Neural cell (in vitro differentiated cells): Measurements from ENCODE around the gene C5orf24. TPM values are rescaled to one million over a fixed set of nuclear protein-coding genes. Genes with fewer than 3 reads are reported as not detected.

Experiments used
- H2AFZ ChIP-seq: fragments of 200-600, 300-800 bp; sonication (generic), shearing (Covaris generic); 2 replicates; pipeline ENCODE4 v1.6.0; 2014; ENCODE audit warnings: low read depth, mild to moderate bottlenecking, antibody characterized with exemption, low read length, moderate library complexity
- H3F3A ChIP-seq: fragments of 200-600 bp; shearing (Covaris generic); 2 replicates; pipeline ENCODE4 v1.6.1; 2016; ENCODE audit warnings: mild to moderate bottlenecking, moderate library complexity, mixed read lengths, antibody characterized with exemption, low read length; ENCODE audit not compliant: insufficient read depth, poor library complexity, severe bottlenecking
- H3K27ac ChIP-seq: fragments of 200-600, 300-800 bp; sonication (generic), shearing (Covaris generic); 2 replicates; pipeline ENCODE4 v1.5.1; 2014; ENCODE audit warnings: mild to moderate bottlenecking, low read length, moderate library complexity
- H3K27me3 ChIP-seq: fragments of 300-800, 200-600 bp; sonication (generic), shearing (Covaris generic); 2 replicates; pipeline ENCODE4 v1.6.0; 2014; ENCODE audit warnings: mild to moderate bottlenecking, low read depth, low read length, moderate library complexity; ENCODE audit not compliant: insufficient read depth
- H3K36me3 ChIP-seq: fragments of 300-800, 200-600 bp; sonication (generic), shearing (Covaris generic); 2 replicates; pipeline ENCODE4 v1.5.1; 2014; ENCODE audit warnings: mild to moderate bottlenecking, antibody characterized with exemption, low read length, moderate library complexity; ENCODE audit not compliant: insufficient read depth
- H3K4me2 ChIP-seq: fragments of 300-800, 200-600 bp; sonication (generic), shearing (Covaris generic); 2 replicates; pipeline ENCODE4 v1.6.0; 2014; ENCODE audit warnings: mild to moderate bottlenecking, low read length
- H3K4me3 ChIP-seq: fragments of 300-800, 200-600 bp; sonication (generic), shearing (Covaris generic); 2 replicates; pipeline ENCODE4 v1.5.1; 2014; ENCODE audit warnings: mild to moderate bottlenecking, low read length, moderate library complexity
- H3K79me2 ChIP-seq: fragments of 200-600 bp; shearing (Covaris generic); replicated peaks from 2 replicates; pipeline ENCODE4 v1.6.0; 2014; ENCODE audit warnings: mild to moderate bottlenecking, low read length, moderate library complexity; ENCODE audit not compliant: insufficient read depth
- H3K9ac ChIP-seq: fragments of 300-800, 200-600 bp; sonication (generic), shearing (Covaris generic); 2 replicates; pipeline ENCODE4 v1.6.1; 2016; ENCODE audit warnings: mild to moderate bottlenecking, low read length, mixed read lengths
- H3K9me2 ChIP-seq: fragments of 200-600 bp; shearing (Covaris generic); 2 replicates; pipeline ENCODE4 v1.6.1; 2016; ENCODE audit warnings: mild to moderate bottlenecking, low read length, mixed read lengths; ENCODE audit not compliant: insufficient read depth
- H3K9me3 ChIP-seq: fragments of 200-600, 300-800 bp; sonication (generic), shearing (Covaris generic); 2 replicates; pipeline ENCODE4 v1.6.1; 2016; ENCODE audit warnings: mild to moderate bottlenecking, mixed run types, low read length, moderate library complexity, mixed read lengths
- H4K20me1 ChIP-seq: fragments of 200-600 bp; shearing (Covaris generic); 2 replicates; pipeline ENCODE4 v1.6.1; 2016; ENCODE audit warnings: mild to moderate bottlenecking, mixed run types; ENCODE audit not compliant: insufficient read depth
- EP300 ChIP-seq: fragments of 450-650 bp; conservative IDR thresholded peaks from 2 replicates; pipeline ENCODE4 v1.6.1; 2014; ENCODE audit warnings: antibody characterized with exemption, mild to moderate bottlenecking, moderate library complexity; ENCODE audit not compliant: poor library complexity, severe bottlenecking
- EZH2 ChIP-seq: fragments of 200-600, 300-800 bp; shearing (Covaris generic), sonication (generic); IDR thresholded peaks from 2 replicates; pipeline ENCODE4 v1.6.1; 2014; ENCODE audit warnings: antibody characterized with exemption, low read length, borderline replicate concordance, mild to moderate bottlenecking; ENCODE audit not compliant: insufficient read depth, poor library complexity, severe bottlenecking
- MXI1 ChIP-seq: fragments of 450-650 bp; conservative IDR thresholded peaks from 2 replicates; pipeline ENCODE4 v1.6.1; 2014; ENCODE audit warnings: antibody characterized with exemption, mild to moderate bottlenecking; ENCODE audit not compliant: poor library complexity, severe bottlenecking
- POLR2AphosphoS5 ChIP-seq: IDR thresholded peaks from 2 replicates; pipeline ENCODE4 v1.6.1; 2012
- RAD21 ChIP-seq: fragments of 450-650 bp; conservative IDR thresholded peaks from 2 replicates; pipeline ENCODE4 v1.6.1; 2014; ENCODE audit warnings: antibody characterized with exemption, mild to moderate bottlenecking, moderate library complexity
- SMC3 ChIP-seq: fragments of 450-650 bp; conservative IDR thresholded peaks from 2 replicates; pipeline ENCODE4 v1.6.1; 2014; ENCODE audit warnings: antibody characterized with exemption, mild to moderate bottlenecking, moderate library complexity; ENCODE audit not compliant: poor library complexity
- TAF1 ChIP-seq: IDR thresholded peaks from 2 replicates; pipeline ENCODE4 v1.6.1; 2012; ENCODE audit warnings: low read depth
- polyA plus RNA-seq: library from polyadenylated mRNA; depleted of rRNA; stranded (reverse); fragments of >200 nt; gene quantifications from 2 replicates; pipeline ENCODE4 v1.2.3, GENCODE V29; 2014
- TF ChIP-seq, protein P1 (sequence below): fragments of 450-650 bp; IDR thresholded peaks from 2 replicates; pipeline ENCODE4 v1.5.1; 2014; ENCODE audit warnings: antibody characterized with exemption, mild to moderate bottlenecking, moderate library complexity; ENCODE audit not compliant: poor library complexity, severe bottlenecking
- TF ChIP-seq, protein P2 (sequence below): IDR thresholded peaks from 2 replicates; pipeline ENCODE4 v1.6.1; 2012; ENCODE audit warnings: borderline replicate concordance

C5orf24 gene
- polyA plus RNA-seq, 1 donor from 2014 or later, result 71.7 TPM

DNA sequence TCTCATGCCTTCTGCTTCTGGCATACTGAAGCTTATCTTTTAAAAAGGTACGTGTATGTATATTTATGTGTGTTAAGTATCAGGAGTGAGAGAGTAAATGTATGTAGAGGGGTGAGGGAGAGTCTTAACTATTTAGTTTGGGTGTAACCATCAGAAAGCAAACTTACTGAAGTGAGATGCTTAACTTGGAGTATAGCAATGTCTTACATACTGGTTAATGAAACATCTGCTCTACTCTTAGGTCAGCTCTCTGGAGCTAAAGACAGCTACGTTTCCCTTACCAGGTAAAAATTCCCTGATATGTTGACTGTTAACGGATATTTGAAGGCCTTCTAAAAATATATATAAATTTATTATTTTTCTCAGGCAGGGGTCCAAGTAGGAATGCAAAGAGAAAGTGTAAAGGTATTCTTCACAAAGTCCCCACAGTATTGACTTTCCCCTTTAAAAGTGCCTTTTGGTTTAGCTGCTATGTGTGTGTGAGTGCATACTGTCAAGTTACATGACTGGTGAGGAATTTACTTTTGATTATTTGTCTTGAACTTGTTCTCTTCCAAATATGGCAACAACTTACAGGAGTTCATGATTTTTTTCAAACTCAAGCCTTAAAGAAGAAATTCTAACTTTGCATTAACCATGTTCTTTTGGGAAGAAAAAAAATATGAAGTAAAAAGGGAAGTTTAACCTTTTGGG is 12.3 kb upstream of the C5orf24 start:
- Histone ChIP-seq H3K9me3 (no peaks in the 10 kb centered on the region), H3K4me3 (no peak overlapping the region), H3K79me2 (no peaks in the 10 kb centered on the region), H4K20me1 (no peaks in the 10 kb centered on the region), H2AFZ (no peak overlapping the region), H3K9ac (no peak overlapping the region), H3K27ac (no peak overlapping the region), H3K9me2 (no peaks in the 10 kb centered on the region), H3F3A (no peaks in the 10 kb centered on the region), H3K27me3 (no peaks in the 10 kb centered on the region), H3K36me3 (no peaks in the 10 kb centered on the region), H3K4me2 (no peak overlapping the region)
- TF ChIP-seq RAD21 (no peak), MXI1 (no peak), SMC3 (no peak), EP300 (no peak), EZH2 (no peak), POLR2AphosphoS5 (no peak), TAF1 (no peak)
- TF ChIP-seq, protein P1, sequence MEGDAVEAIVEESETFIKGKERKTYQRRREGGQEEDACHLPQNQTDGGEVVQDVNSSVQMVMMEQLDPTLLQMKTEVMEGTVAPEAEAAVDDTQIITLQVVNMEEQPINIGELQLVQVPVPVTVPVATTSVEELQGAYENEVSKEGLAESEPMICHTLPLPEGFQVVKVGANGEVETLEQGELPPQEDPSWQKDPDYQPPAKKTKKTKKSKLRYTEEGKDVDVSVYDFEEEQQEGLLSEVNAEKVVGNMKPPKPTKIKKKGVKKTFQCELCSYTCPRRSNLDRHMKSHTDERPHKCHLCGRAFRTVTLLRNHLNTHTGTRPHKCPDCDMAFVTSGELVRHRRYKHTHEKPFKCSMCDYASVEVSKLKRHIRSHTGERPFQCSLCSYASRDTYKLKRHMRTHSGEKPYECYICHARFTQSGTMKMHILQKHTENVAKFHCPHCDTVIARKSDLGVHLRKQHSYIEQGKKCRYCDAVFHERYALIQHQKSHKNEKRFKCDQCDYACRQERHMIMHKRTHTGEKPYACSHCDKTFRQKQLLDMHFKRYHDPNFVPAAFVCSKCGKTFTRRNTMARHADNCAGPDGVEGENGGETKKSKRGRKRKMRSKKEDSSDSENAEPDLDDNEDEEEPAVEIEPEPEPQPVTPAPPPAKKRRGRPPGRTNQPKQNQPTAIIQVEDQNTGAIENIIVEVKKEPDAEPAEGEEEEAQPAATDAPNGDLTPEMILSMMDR, result no peak
- TF ChIP-seq, protein P2, sequence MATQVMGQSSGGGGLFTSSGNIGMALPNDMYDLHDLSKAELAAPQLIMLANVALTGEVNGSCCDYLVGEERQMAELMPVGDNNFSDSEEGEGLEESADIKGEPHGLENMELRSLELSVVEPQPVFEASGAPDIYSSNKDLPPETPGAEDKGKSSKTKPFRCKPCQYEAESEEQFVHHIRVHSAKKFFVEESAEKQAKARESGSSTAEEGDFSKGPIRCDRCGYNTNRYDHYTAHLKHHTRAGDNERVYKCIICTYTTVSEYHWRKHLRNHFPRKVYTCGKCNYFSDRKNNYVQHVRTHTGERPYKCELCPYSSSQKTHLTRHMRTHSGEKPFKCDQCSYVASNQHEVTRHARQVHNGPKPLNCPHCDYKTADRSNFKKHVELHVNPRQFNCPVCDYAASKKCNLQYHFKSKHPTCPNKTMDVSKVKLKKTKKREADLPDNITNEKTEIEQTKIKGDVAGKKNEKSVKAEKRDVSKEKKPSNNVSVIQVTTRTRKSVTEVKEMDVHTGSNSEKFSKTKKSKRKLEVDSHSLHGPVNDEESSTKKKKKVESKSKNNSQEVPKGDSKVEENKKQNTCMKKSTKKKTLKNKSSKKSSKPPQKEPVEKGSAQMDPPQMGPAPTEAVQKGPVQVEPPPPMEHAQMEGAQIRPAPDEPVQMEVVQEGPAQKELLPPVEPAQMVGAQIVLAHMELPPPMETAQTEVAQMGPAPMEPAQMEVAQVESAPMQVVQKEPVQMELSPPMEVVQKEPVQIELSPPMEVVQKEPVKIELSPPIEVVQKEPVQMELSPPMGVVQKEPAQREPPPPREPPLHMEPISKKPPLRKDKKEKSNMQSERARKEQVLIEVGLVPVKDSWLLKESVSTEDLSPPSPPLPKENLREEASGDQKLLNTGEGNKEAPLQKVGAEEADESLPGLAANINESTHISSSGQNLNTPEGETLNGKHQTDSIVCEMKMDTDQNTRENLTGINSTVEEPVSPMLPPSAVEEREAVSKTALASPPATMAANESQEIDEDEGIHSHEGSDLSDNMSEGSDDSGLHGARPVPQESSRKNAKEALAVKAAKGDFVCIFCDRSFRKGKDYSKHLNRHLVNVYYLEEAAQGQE, result no peak

DNA sequence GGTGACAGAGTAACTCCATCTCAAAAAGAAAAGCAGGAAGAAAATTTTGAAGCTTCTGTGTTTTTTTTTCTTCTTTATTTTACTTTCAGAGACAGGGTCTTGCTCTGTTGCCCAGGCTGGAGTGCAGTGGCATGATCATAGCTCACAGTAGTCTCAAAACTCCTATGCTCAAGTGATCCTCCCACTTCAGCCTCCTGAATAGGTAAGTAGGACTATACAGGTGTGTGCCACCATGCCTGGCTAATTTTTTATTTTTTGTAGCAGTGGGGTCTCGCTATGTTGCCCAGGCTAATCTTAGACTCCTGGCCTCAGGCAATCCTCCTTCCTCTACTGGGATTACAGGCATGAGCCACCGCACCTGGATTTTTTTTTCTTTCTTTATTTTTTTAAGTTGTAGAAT is 10.1 kb upstream of the C5orf24 start:
- Histone ChIP-seq H3K9me2 (no peaks in the 10 kb centered on the region), H3K79me2 (no peaks in the 10 kb centered on the region), H3K27me3 (no peaks in the 10 kb centered on the region), H4K20me1 (no peaks in the 10 kb centered on the region), H3K9me3 (no peaks in the 10 kb centered on the region), H3K36me3 (no peaks in the 10 kb centered on the region), H2AFZ (no peak overlapping the region), H3K9ac (no peak overlapping the region), H3F3A (no peaks in the 10 kb centered on the region), H3K27ac (no peak overlapping the region), H3K4me2 (no peak overlapping the region), H3K4me3 (no peak overlapping the region)
- TF ChIP-seq EP300 (no peak), TAF1 (no peak)
- TF ChIP-seq, protein P1, result no peak
